CD4-positive, alpha-beta T cell treated with Interferon gamma for 1 hour (primary cell): ENCODE results near the gene RABEPK.
"Not testable (repeated sequence)": the region's sequence is repeated elsewhere in the genome, so short reads cannot be mapped to it uniquely, and the experiment has no call there.

Source experiments
- DNase-seq: peaks from one replicate; pipeline ENCODE4 v3.0.0-alpha.2; 2020

Gene RABEPK

DNA sequence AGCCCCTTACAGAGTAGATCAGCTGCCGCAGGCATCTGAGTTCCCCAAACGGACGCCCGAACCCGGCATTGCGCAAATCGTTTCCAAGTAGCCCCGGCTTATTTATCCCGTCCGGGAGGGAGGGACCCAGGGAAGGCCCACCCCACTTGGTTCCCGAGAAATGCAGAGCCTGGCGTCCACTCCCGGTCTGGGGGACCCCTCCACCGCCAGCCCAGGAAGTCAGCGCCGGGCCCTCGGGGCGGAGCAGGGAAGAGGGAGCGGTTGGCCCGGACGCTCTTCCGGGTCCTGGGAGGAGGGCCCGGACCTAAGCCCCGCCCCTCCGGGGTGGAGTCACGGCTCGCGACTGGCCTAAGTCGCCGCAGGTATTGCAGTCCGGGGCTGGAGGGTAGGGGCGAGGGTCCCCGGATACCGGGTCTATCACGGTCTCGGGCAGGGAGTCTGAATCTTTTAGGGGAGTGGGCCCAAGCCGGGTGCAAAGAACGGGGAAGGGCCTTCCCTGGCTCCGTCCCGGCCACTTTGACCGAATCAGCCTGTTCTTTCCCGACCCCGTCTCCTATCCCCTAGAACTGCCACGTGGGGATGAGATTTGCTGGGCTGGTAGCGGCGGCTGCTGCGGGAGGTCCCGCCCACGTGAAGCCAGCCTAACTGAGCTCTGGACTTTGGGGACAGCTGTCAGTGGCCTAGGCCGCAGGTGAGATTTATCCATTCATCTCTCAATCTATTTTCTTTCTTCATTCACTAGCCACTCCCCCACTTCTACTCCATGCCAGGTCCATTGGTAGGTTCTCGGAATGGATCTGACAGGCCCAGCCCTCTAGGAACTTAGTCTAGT, at the start of gene RABEPK:
Gene RABEPK (plus strand): TSS at position 327 of the 832 bp plus-strand sequence. CDS start 2,472 bp downstream, outside the sequence.
- peak; percentile 84 for DNase-seq

DNA sequence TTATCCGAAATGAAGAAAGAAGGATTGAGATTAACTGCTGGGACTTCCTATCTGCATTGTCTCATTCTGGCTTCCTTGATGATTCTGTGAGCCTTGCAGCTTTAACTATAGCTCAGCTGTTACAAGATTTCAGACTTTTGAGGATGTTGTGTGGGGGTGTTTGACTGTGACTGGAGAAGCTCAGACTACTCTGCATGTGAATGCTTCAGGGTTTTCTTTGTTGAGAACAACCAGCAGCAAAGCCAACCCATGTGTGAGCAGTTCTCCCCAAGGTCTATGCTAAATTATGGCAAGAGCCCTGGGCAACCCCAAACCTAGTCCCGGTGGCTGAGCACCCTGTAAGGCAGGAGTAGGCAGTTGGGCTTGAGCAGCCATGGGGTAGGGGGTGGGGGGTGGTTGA, 48.6 kb upstream of the RABEPK start:
- DNase-seq, result no peak

- DNase-seq, result no peak
Measured at GRCh38 chr9:125153712-125154367, 46.5 kb upstream of the RABEPK start.

GRCh38 chr9:125156551-125156950, 43.8 kb upstream of the RABEPK start:
- DNase-seq, result no peak

- no peak for DNase-seq
Measured at GRCh38 chr9:125160750-125161149, 39.6 kb upstream of the RABEPK start.

DNA sequence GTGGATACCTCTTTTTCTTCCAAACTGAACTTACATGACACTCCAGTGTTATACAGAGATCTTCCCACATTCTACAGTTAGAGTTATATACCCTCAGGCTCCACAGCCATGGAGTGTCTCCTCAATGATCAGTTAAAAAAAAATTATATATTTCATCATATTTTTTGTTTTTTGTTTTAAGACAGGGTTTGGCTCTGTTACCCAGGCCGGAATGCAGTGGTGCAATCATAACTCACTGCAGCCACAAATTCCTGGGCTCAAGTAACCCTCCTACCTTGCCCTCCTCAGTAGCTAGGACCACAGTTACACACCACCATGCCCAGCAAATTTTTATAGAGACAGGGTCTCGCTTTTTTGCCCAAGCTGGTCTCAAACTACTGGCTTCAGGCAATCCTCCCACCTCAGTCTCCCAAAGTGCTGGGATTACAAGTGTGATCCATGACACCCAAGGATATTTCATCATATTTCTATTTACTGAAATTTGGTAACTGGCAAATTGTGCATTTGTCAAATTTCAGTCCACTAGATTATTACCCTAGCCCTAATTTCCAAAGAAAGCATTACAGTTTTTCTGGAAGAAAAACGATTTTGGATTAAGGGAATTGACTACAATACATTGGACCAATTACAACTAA, 38.9 kb upstream of the RABEPK start:
- no peak for DNase-seq

- DNase-seq, result not testable (repeated sequence)
Measured at GRCh38 chr9:125162891-125163290, 37.5 kb upstream of the RABEPK start.

GRCh38 chr9:125166762-125167161, 33.6 kb upstream of the RABEPK start:
- DNase-seq, result no peak

GRCh38 chr9:125169895-125170294, 30.4 kb upstream of the RABEPK start:
- DNase-seq, result no peak

GRCh38 chr9:125172031-125172755, 28.1 kb upstream of the RABEPK start:
- no peak for DNase-seq

DNA sequence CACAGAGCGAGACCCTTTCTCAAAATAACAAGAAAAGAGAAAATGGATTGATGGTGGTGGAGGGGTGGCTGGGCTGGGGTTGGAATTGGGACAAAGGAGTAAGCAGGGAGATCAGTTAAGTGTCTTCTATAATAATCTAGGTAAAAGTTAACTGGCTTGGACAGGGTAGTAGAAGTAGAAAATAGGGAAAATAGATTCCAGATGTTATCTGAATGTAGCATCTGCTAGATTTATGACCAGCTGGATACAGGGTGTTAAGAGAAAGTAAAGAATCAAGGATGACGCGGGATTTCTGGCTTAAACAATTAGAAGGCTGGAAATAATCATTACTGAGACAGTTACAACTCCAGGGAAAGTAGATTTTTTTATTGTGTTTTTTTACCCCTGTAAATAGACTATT, 23.7 kb upstream of the RABEPK start:
- no peak for DNase-seq

GRCh38 chr9:125177888-125178287, 22.5 kb upstream of the RABEPK start:
- DNase-seq, result no peak

DNA sequence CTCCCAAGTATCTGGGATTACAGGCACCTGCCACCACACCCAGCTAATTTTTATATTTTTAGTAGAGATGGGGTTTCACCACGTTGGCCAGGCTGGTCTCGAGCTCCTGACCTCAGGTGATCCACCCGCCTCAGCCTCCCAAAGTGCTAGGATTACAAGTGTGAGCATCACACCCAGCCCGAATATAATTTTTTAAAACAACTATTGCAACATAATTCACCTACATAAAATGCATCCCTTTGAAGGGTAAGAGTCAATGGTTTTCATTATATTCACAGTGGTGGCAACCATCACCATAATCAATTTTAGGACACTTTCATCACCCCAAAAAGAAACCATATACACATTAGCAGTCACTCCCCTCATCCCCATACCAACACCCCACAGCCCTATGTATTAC, 20.6 kb upstream of the RABEPK start:
- not testable (repeated sequence) for DNase-seq

DNA sequence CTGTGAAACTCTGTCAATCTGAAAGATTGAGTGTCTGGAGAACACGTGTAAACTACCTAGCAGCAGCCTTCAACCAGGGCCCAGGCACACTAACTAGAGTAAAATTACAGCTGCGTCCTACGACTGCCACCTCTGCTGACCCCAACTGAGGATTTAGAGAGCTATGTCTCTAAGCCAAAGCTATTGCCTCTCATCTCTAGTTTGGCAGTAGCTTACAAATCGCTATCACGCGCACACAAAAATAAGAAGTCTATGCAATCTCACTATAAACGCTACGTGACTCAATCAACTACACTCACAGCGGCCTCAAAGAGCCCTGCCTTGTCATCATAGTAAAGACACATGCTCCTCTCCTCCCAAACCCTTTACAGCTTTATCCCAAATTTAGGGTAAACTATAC, 19.5 kb upstream of the RABEPK start:
- DNase-seq, result no peak

- DNase-seq, result not testable (repeated sequence)
Measured at GRCh38 chr9:125181756-125182155, 18.6 kb upstream of the RABEPK start.

- DNase-seq, result no peak
Measured at GRCh38 chr9:125183054-125183453, 17.3 kb upstream of the RABEPK start.

DNA sequence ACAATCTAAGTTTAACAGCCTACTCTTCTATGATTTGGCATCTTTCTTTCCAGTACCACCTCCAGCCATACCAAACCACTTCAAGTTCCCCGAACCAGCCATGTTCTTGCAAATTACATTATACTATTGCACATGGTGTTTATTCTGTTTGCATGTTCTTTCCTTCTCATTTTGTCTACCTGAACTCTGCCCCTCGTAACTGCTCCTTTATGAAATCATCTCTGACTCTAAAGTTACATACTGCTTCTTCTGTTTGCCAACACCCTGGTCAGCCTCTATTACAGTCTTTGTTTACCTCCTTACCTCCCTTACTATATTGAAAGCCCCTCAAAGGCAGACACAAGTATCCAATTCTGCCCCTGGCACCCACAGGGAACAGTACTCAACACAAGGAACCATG, 16.8 kb upstream of the RABEPK start:
- no peak for DNase-seq

GRCh38 chr9:125189011-125189360, 11.4 kb upstream of the RABEPK start:
- peak; percentile 30 for DNase-seq

- peak; percentile 96 for DNase-seq
Measured at GRCh38 chr9:125189361-125190289, 10.7 kb upstream of the RABEPK start, which contains the start of gene PPP6C. Gene PPP6C (minus strand): TSS chr9:125189803. CDS start chr9:125189718, 85 bp downstream.

DNA sequence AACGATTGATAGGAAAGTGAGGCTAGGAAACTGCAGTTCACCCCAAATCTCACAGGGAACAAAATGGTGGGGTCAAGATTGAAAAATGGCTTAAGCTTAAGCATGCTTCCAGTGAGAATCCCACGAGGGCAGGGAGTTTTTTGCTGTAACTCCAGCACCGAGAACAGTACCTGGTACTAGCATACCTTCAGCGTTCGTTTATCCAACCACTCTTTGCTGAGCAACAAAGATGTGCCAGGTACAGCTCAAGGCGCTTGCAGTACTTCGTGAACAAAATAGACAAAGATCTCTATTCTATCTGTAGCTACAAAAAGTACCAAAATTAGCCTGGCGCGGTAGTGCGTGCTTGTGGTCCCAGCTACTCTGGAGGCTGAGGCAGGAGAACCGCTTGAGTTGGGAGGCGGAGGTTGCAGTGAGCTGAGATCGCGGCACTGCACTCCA, 10.0 kb upstream of the RABEPK start:
- DNase-seq, result no peak

DNA sequence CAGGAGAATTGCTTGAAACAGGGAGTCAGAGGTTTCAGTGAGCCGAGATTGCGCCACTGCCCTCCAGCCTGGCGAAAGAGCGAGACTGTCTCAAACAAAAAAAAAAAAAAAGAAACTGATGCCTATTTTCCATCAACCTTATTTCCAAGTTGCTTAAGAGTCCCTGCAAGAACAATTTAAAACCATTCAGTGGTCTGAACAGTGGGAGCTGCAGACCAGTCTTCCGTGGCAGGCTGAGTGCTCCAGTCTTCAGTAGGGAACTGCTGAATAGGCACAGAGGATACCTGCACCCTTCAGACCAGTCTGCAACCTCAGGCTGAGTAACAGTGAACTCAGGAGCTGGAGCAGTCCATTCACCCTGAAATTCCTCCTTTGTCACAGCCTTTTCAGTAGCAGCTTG, 5.9 kb upstream of the RABEPK start:
- DNase-seq, result not testable (repeated sequence)

DNA sequence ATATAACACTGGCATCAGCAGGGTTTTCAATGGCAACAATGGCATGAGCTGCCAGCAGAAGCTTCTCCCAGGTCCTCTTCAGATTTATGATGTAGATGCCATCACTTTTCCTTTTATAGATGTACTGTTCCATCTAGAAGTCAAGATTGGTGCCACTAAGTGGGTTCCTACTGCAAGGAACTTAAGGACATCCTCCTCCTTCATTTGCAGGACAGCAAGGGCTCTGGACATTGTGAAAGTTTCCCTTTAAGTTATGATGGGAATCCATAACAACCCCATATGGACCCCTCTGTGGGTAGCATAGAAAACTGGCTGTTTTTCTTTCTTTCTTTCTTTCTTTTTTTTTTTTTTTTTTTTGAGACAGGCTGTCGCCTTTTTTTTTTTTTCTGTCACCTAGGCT, 4.8 kb upstream of the RABEPK start:
- DNase-seq, result not testable (repeated sequence)
